Ascending aorta (tissue), 2 donors: Measurements from ENCODE around the gene UCHL1. TPM values are rescaled to one million over a fixed set of nuclear protein-coding genes. Genes with fewer than 3 reads are reported as not detected.

Experiments
- DNase-seq, 2 donors: peaks; one replicate each; pipeline ENCODE4 v3.0.0-alpha.2; 2019; ENCODE audit warnings: low spot score in 2 of 2
- H3K27ac ChIP-seq, 2 donors: fragments of 200-600 bp; sonication (generic); one replicate each; pipeline ENCODE4 v1.5.1; 2016 to 2017; ENCODE audit warnings: mild to moderate bottlenecking in 1 of 2
- H3K27me3 ChIP-seq: fragments of 200-600 bp; sonication (generic); one replicate; pipeline ENCODE4 v1.5.1; 2017
- H3K36me3 ChIP-seq, 2 donors: fragments of 200-600 bp; sonication (generic); one replicate each; pipeline ENCODE4 v1.5.1; 2016
- H3K4me1 ChIP-seq, 2 donors: fragments of 200-600 bp; sonication (generic); one replicate each; pipeline ENCODE4 v1.5.1; 2016 to 2017; ENCODE audit warnings: mild to moderate bottlenecking in 1 of 2
- H3K4me3 ChIP-seq, 2 donors: fragments of 200-600 bp; sonication (generic); one replicate each; pipeline ENCODE4 v1.5.1; 2016 to 2017; ENCODE audit warnings: mild to moderate bottlenecking in 1 of 2
- H3K9me3 ChIP-seq, 2 donors: fragments of 200-600 bp; sonication (generic); one replicate each; pipeline ENCODE4 v1.5.1; 2016
- CTCF ChIP-seq, 3 experiments: fragments of 200-600 bp in 2 of 3; fragments of 450-650 bp in 1 of 3; sonication (generic) in 2 of 3; IDR thresholded peaks; one replicate each; pipeline ENCODE4 v1.5.1; 2016 to 2019; ENCODE audit warnings: antibody characterized with exemption in 3 of 3, mild to moderate bottlenecking in 1 of 3, moderate library complexity in 1 of 3
- intact Hi-C: fragments of 100-400 bp; cut with DNase I; formaldehyde crosslinking; loops from one replicate; pipeline ENCODE4 v1.15.1; 2023
- total RNA-seq: library from RNA; depleted of rRNA; stranded (reverse); fragments of >200 nt; gene quantifications from one replicate; pipeline ENCODE4 v1.1.0, GENCODE V29; 2016

The UCHL1 gene
- total RNA-seq, 1 donor from 2014 or later: 119 TPM

GRCh38 chr4:41299486-41299885 is 42.8 kb downstream of the UCHL1 start:
- DNase-seq: no peak
- no peaks in the 10 kb centered on the region for H3K27me3 ChIP-seq
- H3K36me3 ChIP-seq: no peaks in the 10 kb centered on the region
- intact Hi-C loops: no loop called here
- no peak overlapping the region for H3K27ac ChIP-seq
- no peak for TF ChIP-seq CTCF (IDR thresholded peaks at IDR 0.05)
- no peaks in the 10 kb centered on the region for H3K9me3 ChIP-seq
- no peak overlapping the region for H3K4me3 ChIP-seq
- H3K4me1 ChIP-seq: no peaks in the 10 kb centered on the region

GRCh38 chr4:41301137-41301536 is 44.4 kb downstream of the UCHL1 start:
- H3K4me3 ChIP-seq: no peak overlapping the region
- H3K27me3 ChIP-seq: no peaks in the 10 kb centered on the region
- intact Hi-C loops: no loop called here
- no peaks in the 10 kb centered on the region for H3K4me1 ChIP-seq
- no peak overlapping the region for H3K27ac ChIP-seq
- TF ChIP-seq CTCF (IDR thresholded peaks at IDR 0.05): no peak
- no peak for DNase-seq
- no peaks in the 10 kb centered on the region for H3K36me3 ChIP-seq
- no peaks in the 10 kb centered on the region for H3K9me3 ChIP-seq

GRCh38 chr4:41303372-41304118 is 46.8 kb downstream of the UCHL1 start:
- H3K4me1 ChIP-seq: no peaks in the 10 kb centered on the region
- H3K36me3 ChIP-seq: no peaks in the 10 kb centered on the region
- intact Hi-C loops: no loop called here
- DNase-seq: no peak
- H3K27me3 ChIP-seq: no peaks in the 10 kb centered on the region
- H3K4me3 ChIP-seq: no peak overlapping the region
- no peak overlapping the region for H3K27ac ChIP-seq
- no peak for TF ChIP-seq CTCF (IDR thresholded peaks at IDR 0.05)
- H3K9me3 ChIP-seq: no peaks in the 10 kb centered on the region

GRCh38 chr4:41304221-41304620 is 47.5 kb downstream of the UCHL1 start:
- Histone ChIP-seq H3K27me3 (no peaks in the 10 kb centered on the region), H3K27ac (no peak overlapping the region), H3K4me3 (no peak overlapping the region), H3K36me3 (no peaks in the 10 kb centered on the region), H3K9me3 (no peaks in the 10 kb centered on the region), H3K4me1 (no peaks in the 10 kb centered on the region)
- no peak for DNase-seq
- TF ChIP-seq CTCF (IDR thresholded peaks at IDR 0.05): no peak
- intact Hi-C loops: no loop called here

- TF ChIP-seq CTCF (IDR thresholded peaks at IDR 0.05): no peak
- Histone ChIP-seq H3K4me1 (no peaks in the 10 kb centered on the region), H3K27ac (no peak overlapping the region), H3K4me3 (no peak overlapping the region), H3K27me3 (no peaks in the 10 kb centered on the region), H3K36me3 (no peaks in the 10 kb centered on the region), H3K9me3 (no peaks in the 10 kb centered on the region)
- DNase-seq: no peak
- intact Hi-C loops: no loop called here
These were observed 48.7 kb downstream of the UCHL1 start for GRCh38 chr4:41305476-41305875.

- Histone ChIP-seq H3K4me3 (no peak overlapping the region), H3K27me3 (no peaks in the 10 kb centered on the region), H3K36me3 (no peaks in the 10 kb centered on the region), H3K9me3 (no peaks in the 10 kb centered on the region), H3K4me1 (no peaks in the 10 kb centered on the region), H3K27ac (no peak overlapping the region)
- intact Hi-C loops: no loop called here
- TF ChIP-seq CTCF (IDR thresholded peaks at IDR 0.05): no peak
- no peak for DNase-seq
These were observed 50.9 kb downstream of the UCHL1 start for GRCh38 chr4:41307638-41308037.
